A549 (cell line): ENCODE data around the gene MEIKIN.

Experiments used
- BHLHE40 ChIP-seq: IDR thresholded peaks from 2 replicates; pipeline ENCODE4 v1.6.1; 2012; ENCODE audit warnings: low read depth, low read length, inconsistent platforms
- POLR2A ChIP-seq: IDR thresholded peaks from 2 replicates; pipeline ENCODE4 v1.6.1; 2012; ENCODE audit warnings: mild to moderate bottlenecking, low read length
- RFX5 ChIP-seq: fragments of 450-650 bp; IDR thresholded peaks from 2 replicates; pipeline ENCODE4 v1.7.1; 2014; ENCODE audit warnings: antibody characterized with exemption, mild to moderate bottlenecking, moderate library complexity
- TF ChIP-seq, protein P1 (sequence below): fragments of >200 bp; sonication (Bioruptor Twin); formaldehyde crosslinking; IDR thresholded peaks from 3 replicates; pipeline ENCODE4 v1.5.1; 2016
- TF ChIP-seq, protein P2 (sequence below): fragments of 200-600 bp; sonication (generic); IDR thresholded peaks from 2 replicates; pipeline ENCODE4 v1.6.1; 2016; ENCODE audit warnings: antibody characterized with exemption, mild to moderate bottlenecking, moderate library complexity

DNA sequence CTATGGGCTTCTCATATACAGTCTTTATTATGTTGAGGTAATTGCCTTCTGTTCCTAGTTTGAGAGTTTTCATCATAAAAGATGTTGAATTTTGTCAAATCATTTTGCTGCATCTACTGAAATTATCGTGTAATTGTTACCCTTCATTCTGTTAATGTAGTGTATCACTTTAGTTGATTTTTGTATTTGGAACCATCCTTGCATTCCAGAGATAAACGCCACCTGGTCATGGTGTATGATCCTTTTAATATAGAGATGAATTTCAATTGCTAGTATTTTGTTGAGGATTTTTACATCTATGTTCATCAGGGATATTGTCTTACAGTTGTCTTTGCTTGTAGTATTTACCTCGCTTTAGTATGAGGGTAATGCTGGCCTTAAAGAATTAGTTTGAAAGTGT lies 19.3 kb downstream of the MEIKIN start:
- TF ChIP-seq BHLHE40 = no peak
- TF ChIP-seq, protein P1, sequence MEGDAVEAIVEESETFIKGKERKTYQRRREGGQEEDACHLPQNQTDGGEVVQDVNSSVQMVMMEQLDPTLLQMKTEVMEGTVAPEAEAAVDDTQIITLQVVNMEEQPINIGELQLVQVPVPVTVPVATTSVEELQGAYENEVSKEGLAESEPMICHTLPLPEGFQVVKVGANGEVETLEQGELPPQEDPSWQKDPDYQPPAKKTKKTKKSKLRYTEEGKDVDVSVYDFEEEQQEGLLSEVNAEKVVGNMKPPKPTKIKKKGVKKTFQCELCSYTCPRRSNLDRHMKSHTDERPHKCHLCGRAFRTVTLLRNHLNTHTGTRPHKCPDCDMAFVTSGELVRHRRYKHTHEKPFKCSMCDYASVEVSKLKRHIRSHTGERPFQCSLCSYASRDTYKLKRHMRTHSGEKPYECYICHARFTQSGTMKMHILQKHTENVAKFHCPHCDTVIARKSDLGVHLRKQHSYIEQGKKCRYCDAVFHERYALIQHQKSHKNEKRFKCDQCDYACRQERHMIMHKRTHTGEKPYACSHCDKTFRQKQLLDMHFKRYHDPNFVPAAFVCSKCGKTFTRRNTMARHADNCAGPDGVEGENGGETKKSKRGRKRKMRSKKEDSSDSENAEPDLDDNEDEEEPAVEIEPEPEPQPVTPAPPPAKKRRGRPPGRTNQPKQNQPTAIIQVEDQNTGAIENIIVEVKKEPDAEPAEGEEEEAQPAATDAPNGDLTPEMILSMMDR = no peak
- no peak for TF ChIP-seq POLR2A
- TF ChIP-seq RFX5 = no peak
- TF ChIP-seq, protein P2, sequence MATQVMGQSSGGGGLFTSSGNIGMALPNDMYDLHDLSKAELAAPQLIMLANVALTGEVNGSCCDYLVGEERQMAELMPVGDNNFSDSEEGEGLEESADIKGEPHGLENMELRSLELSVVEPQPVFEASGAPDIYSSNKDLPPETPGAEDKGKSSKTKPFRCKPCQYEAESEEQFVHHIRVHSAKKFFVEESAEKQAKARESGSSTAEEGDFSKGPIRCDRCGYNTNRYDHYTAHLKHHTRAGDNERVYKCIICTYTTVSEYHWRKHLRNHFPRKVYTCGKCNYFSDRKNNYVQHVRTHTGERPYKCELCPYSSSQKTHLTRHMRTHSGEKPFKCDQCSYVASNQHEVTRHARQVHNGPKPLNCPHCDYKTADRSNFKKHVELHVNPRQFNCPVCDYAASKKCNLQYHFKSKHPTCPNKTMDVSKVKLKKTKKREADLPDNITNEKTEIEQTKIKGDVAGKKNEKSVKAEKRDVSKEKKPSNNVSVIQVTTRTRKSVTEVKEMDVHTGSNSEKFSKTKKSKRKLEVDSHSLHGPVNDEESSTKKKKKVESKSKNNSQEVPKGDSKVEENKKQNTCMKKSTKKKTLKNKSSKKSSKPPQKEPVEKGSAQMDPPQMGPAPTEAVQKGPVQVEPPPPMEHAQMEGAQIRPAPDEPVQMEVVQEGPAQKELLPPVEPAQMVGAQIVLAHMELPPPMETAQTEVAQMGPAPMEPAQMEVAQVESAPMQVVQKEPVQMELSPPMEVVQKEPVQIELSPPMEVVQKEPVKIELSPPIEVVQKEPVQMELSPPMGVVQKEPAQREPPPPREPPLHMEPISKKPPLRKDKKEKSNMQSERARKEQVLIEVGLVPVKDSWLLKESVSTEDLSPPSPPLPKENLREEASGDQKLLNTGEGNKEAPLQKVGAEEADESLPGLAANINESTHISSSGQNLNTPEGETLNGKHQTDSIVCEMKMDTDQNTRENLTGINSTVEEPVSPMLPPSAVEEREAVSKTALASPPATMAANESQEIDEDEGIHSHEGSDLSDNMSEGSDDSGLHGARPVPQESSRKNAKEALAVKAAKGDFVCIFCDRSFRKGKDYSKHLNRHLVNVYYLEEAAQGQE = no peak
